Measurements from ENCODE around the gene AFF2.

DNA sequence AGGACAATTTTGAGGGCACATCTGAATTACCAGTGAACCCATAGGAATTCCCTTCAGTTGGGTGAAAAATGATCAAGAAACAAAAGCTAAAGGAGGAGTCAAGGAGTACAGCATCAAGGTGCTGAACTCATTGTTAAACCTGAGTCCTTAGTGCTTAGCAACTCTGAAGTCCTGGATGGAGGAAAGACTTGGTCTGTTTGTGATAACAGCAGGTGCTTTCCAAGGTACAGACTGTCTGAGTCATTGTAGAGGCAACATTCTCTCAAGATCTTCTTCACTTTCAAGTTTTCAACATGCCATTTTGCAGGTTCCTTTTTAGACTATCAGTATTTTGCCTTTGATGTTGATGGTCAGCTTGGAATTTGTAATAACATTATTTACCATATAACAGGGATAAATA is 293.9 kb downstream of the AFF2 start:
- TF ChIP-seq, protein P1, sequence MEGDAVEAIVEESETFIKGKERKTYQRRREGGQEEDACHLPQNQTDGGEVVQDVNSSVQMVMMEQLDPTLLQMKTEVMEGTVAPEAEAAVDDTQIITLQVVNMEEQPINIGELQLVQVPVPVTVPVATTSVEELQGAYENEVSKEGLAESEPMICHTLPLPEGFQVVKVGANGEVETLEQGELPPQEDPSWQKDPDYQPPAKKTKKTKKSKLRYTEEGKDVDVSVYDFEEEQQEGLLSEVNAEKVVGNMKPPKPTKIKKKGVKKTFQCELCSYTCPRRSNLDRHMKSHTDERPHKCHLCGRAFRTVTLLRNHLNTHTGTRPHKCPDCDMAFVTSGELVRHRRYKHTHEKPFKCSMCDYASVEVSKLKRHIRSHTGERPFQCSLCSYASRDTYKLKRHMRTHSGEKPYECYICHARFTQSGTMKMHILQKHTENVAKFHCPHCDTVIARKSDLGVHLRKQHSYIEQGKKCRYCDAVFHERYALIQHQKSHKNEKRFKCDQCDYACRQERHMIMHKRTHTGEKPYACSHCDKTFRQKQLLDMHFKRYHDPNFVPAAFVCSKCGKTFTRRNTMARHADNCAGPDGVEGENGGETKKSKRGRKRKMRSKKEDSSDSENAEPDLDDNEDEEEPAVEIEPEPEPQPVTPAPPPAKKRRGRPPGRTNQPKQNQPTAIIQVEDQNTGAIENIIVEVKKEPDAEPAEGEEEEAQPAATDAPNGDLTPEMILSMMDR (IDR thresholded peaks at IDR 0.05; ENCODE audit: extremely low read depth in 1 of 2, insufficient read depth in 1 of 2, low read depth in 1 of 2, low read length in 2 of 2): no peak
- TF ChIP-seq POLR2A (IDR thresholded peaks at IDR 0.05; ENCODE audit: low read depth, low read length): no peak
- TF ChIP-seq EZH2 (IDR thresholded peaks at IDR 0.05; ENCODE audit: borderline replicate concordance, low read depth, low read length, severe bottlenecking): no peak
- no peak for TF ChIP-seq FOS (IDR thresholded peaks at IDR 0.05; ENCODE audit: borderline replicate concordance, insufficient read depth, low read length)
- no peak for TF ChIP-seq POLR2AphosphoS5 (IDR thresholded peaks at IDR 0.05; ENCODE audit: insufficient read depth, low read depth, low read length)
- no peak for TF ChIP-seq MAX (IDR thresholded peaks at IDR 0.05; ENCODE audit: insufficient read depth, insufficient read length)
- no peak for TF ChIP-seq MYC (IDR thresholded peaks at IDR 0.05; ENCODE audit: low read depth, low read length)

Data from endothelial cell of umbilical vein (primary cell).